NCI-H226 (cell line): ENCODE results near the gene RND3.

Source experiments
- DNase-seq: peaks from one replicate; pipeline ENCODE4 v3.0.0-alpha.2; 2015

RND3 gene, protein sequence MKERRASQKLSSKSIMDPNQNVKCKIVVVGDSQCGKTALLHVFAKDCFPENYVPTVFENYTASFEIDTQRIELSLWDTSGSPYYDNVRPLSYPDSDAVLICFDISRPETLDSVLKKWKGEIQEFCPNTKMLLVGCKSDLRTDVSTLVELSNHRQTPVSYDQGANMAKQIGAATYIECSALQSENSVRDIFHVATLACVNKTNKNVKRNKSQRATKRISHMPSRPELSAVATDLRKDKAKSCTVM

DNA sequence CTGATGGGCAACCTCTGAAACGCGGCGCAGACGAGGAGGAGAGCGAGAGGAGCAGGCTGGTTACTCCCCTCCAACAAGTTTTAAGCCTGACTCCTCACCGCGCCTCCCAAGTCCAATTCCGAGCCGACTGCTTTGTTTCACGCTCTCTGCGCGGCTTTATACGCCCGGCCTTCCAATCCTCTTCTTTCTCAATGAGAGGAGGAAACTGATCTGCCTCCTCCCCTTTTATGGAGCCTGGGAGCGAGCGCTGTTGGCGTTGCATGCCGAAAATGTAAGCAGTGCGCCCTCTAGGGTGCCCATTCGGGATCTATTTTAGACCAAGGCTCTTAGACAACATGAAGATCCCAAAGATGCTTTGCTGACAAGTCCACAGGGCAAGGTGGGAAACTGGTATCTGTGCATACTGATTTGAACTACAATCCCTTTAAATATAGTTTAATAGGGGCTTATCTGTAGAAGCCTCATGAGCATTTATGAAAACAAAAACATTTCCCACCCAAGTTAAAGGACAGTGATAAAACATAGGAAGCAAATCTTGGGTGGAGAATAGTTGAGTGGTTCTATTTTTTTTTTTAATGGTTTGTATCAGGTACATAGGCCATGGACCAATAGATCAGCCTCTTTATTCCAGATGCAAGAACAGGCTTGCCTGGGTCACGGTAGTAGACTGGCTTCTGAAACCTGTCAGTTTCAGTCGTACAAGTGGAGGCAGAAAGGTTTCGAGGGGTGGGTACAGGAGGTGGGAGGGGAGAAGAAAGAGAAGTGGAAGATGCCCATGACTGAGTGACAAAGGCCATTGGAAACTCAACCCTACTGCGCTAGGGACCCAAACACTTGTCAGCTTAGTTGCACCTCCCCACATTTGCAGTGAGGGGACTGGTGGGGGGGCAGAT, at the start of gene RND3:
RND3 (minus strand) TSS at position 131 of the 893 bp plus-strand sequence. CDS start 250 bp downstream, outside the sequence.
- DNase-seq, result peak; percentile 95

DNA sequence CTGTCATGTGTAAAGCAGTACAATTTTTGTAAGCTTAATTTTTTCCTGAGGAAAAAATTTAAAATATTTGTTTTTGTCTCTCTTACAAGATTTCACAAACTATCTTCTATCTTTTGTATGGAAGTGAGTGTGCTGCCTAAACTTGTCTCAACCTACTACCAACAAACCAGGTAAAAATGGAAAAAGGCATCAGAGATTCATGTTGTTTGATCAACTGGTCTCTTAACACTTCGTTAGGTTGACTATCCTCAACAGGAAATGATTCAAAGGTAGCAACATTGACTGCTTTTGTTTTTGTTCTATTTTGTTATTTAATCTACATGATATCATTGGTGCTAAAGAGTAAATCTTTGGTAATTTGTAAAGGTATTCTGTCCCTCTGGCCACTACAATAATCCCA, 47.7 kb upstream of the RND3 start:
- DNase-seq, result no peak

DNA sequence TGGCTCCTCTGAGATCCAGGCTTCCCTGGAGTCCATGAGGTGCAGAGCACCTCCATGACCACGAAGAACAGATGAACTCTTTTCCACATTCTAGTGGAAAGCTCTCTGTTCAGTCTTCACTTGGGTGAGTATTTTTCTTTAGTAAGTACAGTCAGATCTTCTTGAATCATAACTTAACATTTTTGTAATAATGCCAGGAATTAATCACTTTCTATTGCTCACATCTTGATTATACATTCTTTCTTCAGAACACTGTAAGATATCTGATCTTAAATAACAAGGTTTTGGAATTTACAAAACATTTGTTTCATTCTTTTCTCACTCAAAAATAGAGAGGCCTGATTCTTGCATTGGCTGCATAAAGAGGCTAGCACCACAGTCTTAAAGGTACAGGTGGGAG, 45.4 kb upstream of the RND3 start:
- DNase-seq, result peak; percentile 36

DNA sequence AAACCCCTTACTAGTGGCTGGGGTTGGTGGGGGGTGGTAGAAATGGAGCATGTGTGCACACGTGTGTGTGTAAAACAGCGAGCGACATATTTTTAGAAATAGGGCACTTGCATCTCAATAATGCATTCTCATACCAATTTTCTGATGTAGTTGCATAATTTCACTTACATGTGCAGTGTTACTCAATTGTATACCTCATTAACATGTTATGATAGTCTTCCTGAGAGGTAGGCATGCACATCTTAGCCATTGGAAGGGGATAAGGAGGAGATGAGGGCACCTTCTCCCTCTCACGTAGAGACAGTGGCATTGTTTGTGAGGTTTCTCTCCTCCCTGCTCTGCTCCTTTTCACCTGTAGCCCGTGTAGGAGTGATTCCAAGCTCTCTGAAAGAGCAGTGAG, 44.6 kb upstream of the RND3 start:
- no peak for DNase-seq

DNA sequence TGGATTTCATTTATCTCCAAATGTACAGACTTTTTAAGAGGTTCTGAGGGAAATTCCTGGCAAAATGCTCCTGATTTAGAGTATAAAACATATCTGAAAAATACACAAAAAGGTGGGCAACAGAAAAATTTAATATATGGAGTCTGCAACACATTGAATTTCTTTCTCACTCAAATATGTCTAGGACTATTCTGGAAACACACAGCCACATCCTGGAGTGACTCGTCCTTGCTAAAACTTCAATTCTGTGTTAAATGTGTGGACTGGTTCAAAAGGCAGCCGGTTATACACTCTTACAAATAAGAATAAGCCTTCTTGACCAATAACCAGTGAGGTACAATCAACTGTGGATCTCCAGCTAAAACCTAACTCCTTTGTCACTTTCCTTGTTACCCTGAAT, 44.1 kb upstream of the RND3 start:
- DNase-seq, result peak; percentile 16

DNA sequence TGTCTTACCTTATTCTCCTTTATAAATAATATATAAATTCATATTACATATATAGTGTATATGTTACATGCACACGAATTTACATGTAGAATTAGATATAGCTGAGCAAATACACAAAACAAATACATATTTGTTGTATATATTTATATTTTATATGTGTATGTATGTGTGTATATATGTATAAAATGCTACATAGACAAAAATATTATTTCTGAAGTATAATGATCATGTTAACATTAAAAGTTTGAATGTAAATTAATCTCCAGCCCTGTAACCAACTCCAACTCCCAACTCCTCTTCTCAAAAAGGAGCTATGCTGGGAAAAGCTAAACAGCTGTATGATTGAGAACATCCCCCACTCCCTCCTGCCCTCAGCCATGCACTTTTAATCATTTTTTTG, 42.7 kb upstream of the RND3 start:
- DNase-seq, result no peak

DNA sequence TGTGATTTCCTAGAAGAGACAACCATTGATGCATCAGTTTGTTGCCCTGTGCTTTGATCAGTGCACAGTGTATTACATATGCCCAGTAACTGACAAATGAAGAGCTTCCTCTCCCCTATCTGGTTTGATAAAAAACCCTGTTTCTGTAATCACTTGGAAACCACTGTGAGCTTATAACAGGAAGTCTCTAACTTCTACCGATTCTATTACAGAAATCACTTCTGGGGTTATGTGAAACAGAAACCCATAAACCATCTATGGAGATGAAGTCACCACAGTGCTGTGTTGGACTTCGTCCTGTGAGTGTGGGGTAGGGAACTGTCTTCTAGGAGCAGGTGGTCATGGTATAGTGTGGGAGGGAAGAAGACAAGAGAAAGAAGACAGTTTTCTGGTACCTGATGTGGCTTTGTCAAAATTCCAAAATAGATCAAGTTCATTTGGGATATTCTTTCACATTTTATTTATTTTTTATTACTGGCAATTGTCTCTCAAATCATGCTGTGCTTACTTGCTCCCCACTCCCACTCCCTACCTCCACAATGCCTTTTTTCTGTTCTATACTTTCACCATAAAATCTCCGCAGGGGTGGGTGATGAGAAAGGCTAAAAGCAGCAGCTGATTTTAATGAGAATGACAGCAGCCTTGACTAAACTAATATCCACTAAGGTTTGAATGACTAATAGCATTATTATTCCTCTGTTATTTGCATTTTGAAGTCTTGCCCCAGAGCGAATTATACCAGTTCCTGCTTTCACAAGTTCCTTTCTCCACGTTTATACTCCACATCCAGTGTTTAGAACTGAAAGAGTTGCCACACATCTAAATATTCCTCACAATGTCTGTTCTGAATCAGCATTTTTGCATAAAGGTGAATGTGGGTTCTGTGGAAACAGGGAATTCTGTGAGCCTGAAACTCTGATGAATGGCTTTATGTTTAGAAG, 41.7 kb upstream of the RND3 start:
- DNase-seq, result peak; percentile 79

DNA sequence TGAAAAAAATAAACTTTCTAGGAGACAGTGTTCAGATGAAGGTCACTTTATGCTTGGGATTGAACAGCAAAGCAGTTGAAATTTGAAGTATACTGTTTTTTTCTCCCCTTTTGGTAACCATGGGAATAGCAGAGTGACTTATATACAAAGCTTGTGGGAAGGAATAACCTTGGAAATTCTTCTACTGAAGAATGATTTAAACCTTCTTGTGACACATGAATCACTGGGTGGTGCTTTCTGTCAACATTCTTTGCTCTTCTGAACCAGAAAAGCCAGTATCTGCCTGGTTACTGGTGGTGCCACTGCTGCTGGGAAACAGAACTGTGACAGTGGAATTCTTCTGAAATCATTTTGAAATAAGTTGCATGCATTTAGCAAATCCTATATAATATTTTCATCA, 39.4 kb upstream of the RND3 start:
- DNase-seq, result peak; percentile 92

DNA sequence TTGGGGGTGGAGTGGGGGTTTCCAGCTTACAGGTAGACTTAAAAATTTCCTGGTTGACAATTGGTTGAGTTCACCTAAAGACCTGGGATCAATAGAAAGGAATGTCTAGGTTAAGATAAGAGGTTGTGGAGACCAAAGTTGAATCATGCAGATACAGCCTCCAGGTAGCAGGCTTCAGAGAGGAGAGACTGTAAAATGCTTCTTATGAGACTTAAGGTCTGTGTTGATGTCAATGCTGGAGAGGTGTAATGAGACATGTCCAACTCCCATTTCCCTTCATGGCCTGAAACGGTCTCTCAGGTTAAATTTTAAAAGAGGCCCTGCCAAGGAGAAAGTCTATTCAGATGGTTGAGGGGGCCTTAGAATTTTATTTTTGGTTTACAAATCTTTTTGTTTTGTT, 38.5 kb upstream of the RND3 start:
- DNase-seq, result peak; percentile 61

DNA sequence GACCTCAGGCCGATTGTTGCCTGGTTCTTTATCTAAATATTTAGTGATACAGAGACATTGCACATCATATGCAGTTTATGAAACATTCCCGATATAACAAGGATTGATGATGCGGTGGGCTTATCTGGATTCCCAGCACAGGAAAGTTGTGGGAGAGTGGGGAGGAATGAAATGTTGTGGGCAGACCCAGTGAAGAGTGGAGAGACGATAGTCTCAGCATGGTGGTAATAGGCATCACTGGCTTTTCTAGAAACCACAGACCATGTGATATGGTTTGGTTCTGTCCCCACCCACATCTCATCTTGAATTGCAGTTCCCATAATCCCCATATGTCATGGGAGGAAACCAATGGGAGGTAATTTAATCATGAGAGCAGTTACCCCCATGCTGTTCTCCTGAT, 34.8 kb upstream of the RND3 start:
- DNase-seq, result peak; percentile 65

DNA sequence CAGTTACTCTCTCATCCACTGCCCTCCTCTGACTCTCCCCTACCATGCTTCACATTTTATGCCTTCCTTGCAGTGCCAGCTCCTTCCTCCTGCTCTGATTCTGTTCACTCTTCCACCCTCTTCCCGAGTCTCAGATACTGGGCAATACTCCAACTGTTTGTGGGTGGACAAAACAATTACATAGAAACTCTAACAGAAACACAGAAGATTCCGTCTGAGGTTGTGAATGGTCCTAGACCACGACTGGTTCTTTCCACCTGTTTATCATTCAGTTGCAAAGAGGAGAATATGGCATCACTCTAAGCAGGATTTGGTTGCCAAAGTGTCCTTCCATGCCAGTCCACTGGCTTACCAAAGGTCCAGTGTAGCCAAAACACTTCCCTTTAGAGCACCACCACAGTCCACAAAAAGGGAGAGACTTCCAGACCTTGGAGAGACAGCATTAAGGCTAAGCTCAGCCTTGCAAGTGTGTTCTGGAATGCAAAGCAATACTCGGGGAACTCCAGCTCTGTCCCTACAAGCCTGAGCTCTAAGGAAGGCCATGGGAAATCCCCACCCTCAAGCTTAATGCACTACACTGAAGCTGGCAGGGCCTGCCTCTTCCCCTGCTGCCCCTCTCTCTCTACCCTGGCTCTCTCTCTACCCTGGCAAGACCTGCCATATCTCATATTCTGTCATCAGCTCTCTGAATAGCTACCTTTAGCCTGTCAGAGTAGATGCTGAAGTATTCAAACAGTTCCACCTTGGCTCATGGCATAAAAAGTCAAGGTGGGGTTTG, 33.6 kb upstream of the RND3 start:
- DNase-seq, result peak; percentile 85

DNA sequence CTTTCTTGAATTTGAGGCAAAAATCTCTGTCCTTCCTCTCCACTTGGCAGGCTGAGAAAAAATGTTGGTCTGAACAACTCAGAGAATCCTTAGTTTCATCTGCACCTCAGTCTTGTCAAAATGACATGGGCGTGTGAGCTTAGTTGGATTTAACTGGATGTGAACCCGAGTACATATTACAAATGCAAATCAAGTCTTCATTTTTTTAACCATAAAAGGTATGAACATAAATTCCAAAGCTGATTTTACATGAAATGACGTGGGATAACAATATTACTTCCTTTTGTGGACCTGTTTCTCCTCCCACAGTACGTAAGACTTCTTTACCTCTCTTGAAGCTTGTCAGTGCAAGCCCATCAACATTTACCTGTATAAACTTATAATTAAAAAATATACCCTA, 32.6 kb upstream of the RND3 start:
- no peak for DNase-seq

DNA sequence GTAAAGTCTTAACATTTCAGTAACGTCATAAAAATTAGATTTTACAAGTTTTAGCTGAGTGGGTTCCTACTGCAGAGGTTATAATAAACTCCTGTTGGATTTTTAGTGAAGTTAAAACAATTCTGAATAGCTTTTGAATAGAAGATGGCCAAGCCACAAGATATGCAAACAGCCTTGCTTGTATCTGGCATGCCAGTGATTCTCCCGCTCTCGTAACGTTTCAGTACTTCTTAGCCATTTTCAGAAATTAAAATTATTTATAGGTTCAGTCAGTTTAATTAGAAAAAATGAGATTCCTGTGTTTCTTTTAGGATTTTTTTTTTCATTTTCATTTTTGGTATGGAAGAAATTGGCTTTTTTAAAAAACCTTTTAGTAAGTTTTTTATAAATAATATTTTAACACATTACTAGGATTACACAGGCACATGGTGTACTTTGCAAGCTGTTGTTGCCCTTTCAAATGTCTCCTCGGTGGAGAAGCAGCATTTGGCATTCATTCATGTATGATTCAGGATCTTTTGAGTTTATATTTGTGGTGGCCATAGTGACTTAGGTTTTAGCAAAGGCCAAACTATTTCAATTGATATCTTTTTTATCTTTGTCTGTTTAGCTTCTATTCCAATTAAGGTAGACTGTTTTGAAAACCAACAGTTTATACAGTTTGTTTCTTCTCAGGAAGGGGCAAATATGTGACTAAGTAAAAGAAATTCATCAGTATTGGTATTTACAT, 30.6 kb upstream of the RND3 start:
- DNase-seq, result no peak

DNA sequence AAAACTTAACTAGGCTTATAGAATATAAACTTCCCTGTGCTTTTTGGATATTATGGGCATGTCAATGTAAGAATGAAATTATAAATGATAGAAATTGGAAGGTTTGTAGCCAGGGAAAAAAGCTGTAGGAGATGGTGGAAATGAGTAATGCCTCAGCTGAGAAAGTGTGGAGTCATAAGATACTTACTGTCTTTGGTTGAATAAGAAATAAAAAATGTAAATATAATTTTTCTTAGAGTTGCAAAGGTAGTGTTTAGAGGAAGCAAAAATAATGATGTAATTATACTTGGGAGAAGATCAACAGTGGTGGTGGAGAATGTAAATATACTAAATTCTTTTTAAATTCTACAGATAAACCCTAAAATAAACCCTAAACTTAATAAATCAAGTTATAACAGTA, 26.2 kb upstream of the RND3 start:
- no peak for DNase-seq

DNA sequence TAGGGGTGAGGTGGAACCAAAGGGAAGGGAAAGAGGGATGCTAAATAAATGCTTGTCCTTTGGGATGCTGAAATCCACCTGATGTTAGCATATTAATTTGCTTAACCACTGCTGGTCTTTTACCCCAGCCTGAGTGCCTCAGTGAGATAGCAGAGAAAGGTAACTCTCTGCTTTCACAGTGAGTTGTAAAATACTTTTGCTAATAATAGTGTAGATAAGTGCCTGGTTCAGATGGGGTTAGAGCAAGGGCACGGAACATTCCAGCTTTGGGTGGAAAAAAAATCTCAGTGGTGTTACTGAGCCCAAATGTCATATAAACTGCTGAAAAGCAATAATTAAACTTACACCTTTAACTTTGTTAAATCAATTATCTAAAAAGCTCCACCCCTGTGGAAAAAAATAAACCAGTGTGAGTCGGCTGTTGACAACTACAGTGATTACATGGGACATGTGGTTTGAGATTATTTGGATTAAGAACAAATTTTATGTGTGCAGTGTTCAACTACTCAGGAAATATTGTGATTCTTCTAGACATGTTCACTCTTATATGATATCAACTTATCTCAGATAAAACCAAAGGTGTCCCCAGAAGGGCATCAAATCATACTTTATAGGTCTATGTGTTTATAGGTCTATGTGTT, 21.1 kb upstream of the RND3 start:
- DNase-seq, result no peak

DNA sequence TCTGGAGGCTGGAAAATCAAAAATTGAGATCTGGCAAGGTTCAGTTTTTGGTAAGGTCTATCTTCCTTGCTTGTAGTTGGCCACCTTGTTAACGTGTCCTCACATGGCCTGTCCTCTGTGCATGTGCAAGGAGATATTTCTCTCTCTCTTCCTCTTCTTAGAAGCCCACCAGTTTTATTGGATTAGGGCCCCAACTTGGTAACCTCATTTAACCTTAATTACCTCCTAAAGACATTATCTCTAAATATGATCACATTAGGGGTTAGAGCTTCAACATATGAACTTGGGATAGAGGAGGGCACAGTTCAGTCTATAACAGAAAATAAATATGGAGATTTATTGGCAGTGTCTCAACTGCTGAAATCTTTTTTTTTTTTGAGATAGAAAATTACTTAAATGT, 19.6 kb upstream of the RND3 start:
- no peak for DNase-seq

DNA sequence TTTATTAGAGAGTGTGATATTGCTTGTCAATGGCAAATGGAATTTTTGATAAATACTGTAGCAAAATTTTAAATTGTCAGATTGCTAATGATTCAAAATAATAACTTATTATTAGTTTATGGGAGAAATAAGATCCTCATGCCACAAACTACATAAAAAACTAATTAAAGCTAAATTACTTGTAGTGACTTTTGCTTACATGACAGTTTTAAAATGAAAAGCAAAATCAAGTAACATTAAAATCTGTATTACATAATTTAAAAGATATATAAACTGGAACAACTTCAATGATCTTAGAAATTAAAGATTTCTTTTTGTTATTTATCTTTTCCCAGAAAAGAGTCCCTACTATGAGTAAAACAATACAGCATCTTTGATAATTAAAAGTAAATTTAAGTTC, 17.7 kb upstream of the RND3 start:
- DNase-seq, result no peak

DNA sequence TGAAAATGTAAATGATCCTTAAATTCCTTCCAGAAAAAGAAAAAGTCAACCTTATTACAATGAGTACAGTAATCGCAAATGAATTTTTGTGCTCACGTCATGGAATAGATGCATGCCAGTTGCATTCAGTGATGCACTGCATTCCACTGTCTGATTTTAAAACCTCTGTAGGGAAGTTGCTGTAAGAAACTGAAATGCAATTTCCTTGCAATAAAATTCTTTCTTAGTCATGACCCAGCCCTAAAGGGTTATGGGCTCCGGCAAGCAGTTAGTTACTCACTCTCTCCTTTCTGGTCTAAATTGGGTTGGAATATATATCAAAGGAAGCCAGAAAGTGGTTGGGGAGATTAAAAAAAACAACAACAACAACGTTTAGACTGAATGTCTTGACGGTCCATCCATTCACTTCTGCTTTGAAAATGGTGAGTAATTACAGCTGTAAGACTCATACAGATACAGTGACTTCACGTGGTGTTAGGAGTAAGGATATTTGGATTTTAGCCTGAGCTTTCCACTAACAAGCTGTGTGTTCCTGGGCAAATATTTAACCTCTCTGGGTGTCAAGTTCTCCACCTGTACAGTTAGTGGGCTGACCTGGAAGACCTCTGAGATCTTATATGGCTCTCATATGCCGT, 8.6 kb upstream of the RND3 start:
- DNase-seq, result peak; percentile 94

DNA sequence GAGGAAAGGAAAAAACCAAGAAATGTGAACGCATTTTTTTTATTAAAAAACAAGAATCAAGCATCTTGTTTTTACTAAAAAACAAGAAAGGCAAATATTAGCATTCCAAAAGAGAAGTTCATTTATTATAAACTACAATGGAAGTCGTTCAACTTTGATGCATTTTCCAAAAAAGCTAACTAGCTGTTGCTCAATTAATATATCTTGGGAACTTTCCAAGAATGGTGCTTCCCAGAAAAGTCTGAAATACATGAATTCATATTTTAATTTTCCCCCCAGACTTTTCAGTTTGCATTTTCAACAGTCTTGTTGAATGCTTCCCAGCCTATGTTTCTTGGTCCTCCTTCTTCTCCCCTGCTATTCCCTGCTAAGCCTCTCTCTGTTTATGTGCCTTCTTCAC, 7.5 kb upstream of the RND3 start:
- DNase-seq, result no peak

DNA sequence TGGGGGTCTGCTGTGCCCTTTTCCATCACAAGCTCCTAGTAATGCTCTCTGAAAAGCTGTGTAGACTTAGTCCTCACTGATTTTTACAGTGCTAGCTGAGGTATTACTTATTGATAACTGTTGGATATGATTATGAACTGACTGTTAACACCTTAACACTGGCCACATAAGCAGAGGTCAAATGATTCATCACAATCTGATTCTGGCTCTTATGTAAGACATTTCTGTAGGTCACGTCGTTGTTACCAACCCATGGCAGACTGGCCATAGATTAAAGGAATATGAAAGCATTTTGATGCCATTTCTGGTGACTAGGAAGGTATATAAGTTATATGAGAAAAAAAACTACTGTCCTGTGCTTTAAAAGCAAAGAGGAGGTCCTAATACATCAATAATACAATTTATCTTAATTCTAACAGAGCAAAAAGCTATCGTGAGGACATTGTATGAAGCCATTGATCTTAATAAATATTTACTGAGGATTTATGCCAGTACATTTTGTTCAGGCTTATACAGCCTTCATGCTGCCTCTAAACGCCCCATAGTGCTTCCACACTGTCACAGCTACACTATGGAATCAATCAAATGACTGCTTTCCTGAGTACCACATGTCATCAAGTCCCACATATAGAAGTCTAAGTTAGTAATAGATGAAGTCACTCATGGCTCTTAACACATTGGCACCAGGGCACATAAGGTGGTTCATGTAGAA, 6.9 kb upstream of the RND3 start:
- DNase-seq, result no peak
